HCT116 (cell line): ENCODE measurements around the gene RAMP2. TPM values are rescaled to one million over a fixed set of nuclear protein-coding genes. Genes with fewer than 3 reads are reported as not detected.

Source experiments
- ATAC-seq: fragments of 200-7000 bp; cut with Tn5 transposase; 2 replicates; pipeline ENCODE4 v1.9.1; 2020; ENCODE audit warnings: mild to moderate bottlenecking, moderate library complexity
- BruUV-seq: library from RNA; stranded (reverse); fragments of 400-500 nt; replicated peaks from 2 replicates; lab custom pipeline; 2021; lab: Mats Ljungman, UMichigan
- CTCF ChIA-PET: fragments of 300-600 bp; sonication (Branson Sonifier 250); formaldehyde crosslinking; loops from one replicate; lab custom pipeline; 2021; ENCODE audit warnings: antibody characterized with exemption; lab: Charles Lee
- POLR2A ChIA-PET: fragments of 300-600, 350-600 bp; sonication (Branson Sonifier 250); formaldehyde crosslinking; loops from one replicate; lab custom pipeline; 2021; ENCODE audit warnings: antibody characterized with exemption; lab: Charles Lee
- RAD21 ChIA-PET, 2 experiments: fragments of 300-600 bp; sonication (Branson Sonifier 250); formaldehyde crosslinking; loops; one replicate each; lab custom pipeline; 2023; ENCODE audit warnings: low total read pairs in 2 of 2; ENCODE audit not compliant: uncharacterized antibody in 2 of 2, unreplicated experiment in 2 of 2, low non-redundant PET in 1 of 2; lab: Charles Lee
- DNase-seq: peaks from one replicate; pipeline ENCODE4 v3.0.0-alpha.2; 2010; ENCODE audit warnings: low read depth, low spot score
- H2AFZ ChIP-seq: fragments of 200-600 bp; shearing (Covaris generic), sonication (generic); 2 replicates; pipeline ENCODE4 v1.6.1; 2017; ENCODE audit warnings: low read depth, mixed run types, mixed read lengths, antibody characterized with exemption, low read length; ENCODE audit not compliant: poor library complexity, severe bottlenecking
- H3K27ac ChIP-seq: 2 replicates; pipeline ENCODE4 v1.5.1; 2012; ENCODE audit warnings: low read depth, low read length
- H3K27me3 ChIP-seq: fragments of 200-600 bp; sonication (generic); 2 replicates; pipeline ENCODE4 v1.6.1; 2016; ENCODE audit warnings: mixed run types, low read length, mixed read lengths; ENCODE audit not compliant: insufficient read depth
- H3K36me3 ChIP-seq, 2 experiments: fragments of 200-500 bp in 1 of 2; fragments of 200-600 bp in 1 of 2; sonication (Bioruptor generic) in 1 of 2; sonication (generic) in 1 of 2; 2 replicates each; pipeline versions ENCODE4 v1.5.1 to v1.6.1; 2014 to 2016; ENCODE audit warnings: low read length in 2 of 2, inconsistent platforms in 1 of 2, mixed read lengths in 1 of 2, mixed run types in 1 of 2; ENCODE audit not compliant: insufficient read depth in 2 of 2, control insufficient read depth in 1 of 2
- H3K4me1 ChIP-seq, 2 experiments: fragments of 200-600 bp in 1 of 2; sonication (generic) in 1 of 2; 2 replicates each; pipeline versions ENCODE4 v1.5.1 to v1.6.1; 2012 to 2017; ENCODE audit warnings: low read length in 2 of 2, inconsistent platforms in 1 of 2, mild to moderate bottlenecking in 1 of 2, mixed read lengths in 1 of 2, mixed run types in 1 of 2, moderate library complexity in 1 of 2; ENCODE audit not compliant: insufficient read depth in 2 of 2, control insufficient read depth in 1 of 2
- H3K4me2 ChIP-seq: fragments of 200-600 bp; sonication (generic); 2 replicates; pipeline ENCODE4 v1.6.1; 2017; ENCODE audit warnings: mixed run types, low read length, mixed read lengths
- H3K4me3 ChIP-seq, 2 experiments: fragments of 200-600 bp in 1 of 2; sonication (generic) in 1 of 2; replicated peaks in 1 of 2; 2 replicates each; pipeline ENCODE4 v1.5.1; 2011 to 2016; ENCODE audit warnings: low read length in 2 of 2, control low read depth in 1 of 2, low read depth in 1 of 2, mild to moderate bottlenecking in 1 of 2, mixed read lengths in 1 of 2, mixed run types in 1 of 2
- H3K79me2 ChIP-seq: fragments of 200-600 bp; sonication (generic); 2 replicates; pipeline ENCODE4 v1.6.1; 2017; ENCODE audit warnings: mild to moderate bottlenecking, mixed run types, low read length, moderate library complexity, mixed read lengths; ENCODE audit not compliant: insufficient read depth
- H3K9ac ChIP-seq: fragments of 200-600 bp; sonication (generic); 2 replicates; pipeline ENCODE4 v1.6.1; 2016; ENCODE audit warnings: low read length, mixed read lengths
- H3K9me2 ChIP-seq: fragments of 200-600 bp; sonication (generic), shearing (Covaris generic); 2 replicates; pipeline ENCODE4 v1.6.1; 2017; ENCODE audit warnings: mixed run types, mild to moderate bottlenecking, moderate library complexity; ENCODE audit not compliant: insufficient read depth
- H3K9me3 ChIP-seq, 2 experiments: fragments of 200-500 bp in 1 of 2; fragments of 200-600 bp in 1 of 2; sonication (Bioruptor generic) in 1 of 2; sonication (generic) in 1 of 2; 2 replicates each; pipeline ENCODE4 v1.6.1; 2014 to 2017; ENCODE audit warnings: low read length in 2 of 2, mixed read lengths in 2 of 2, inconsistent platforms in 1 of 2, low read depth in 1 of 2, mild to moderate bottlenecking in 1 of 2, mixed run types in 1 of 2, moderate library complexity in 1 of 2; ENCODE audit not compliant: control insufficient read depth in 1 of 2, insufficient read depth in 1 of 2
- H4K20me1 ChIP-seq: fragments of 200-600 bp; sonication (generic), shearing (Covaris generic); 2 replicates; pipeline ENCODE4 v1.6.1; 2017; ENCODE audit warnings: mixed run types, mild to moderate bottlenecking, moderate library complexity; ENCODE audit not compliant: insufficient read depth
- CBX3 ChIP-seq: IDR thresholded peaks from 2 replicates; pipeline ENCODE4 v1.6.1; 2012; ENCODE audit warnings: low read depth
- CEBPB ChIP-seq: IDR thresholded peaks from 2 replicates; pipeline ENCODE4 v1.6.1; 2012; ENCODE audit warnings: low read depth
- EGR1 ChIP-seq: IDR thresholded peaks from 2 replicates; pipeline ENCODE4 v1.6.1; 2012; ENCODE audit warnings: low read depth
- ELF1 ChIP-seq: IDR thresholded peaks from 2 replicates; pipeline ENCODE4 v1.6.1; 2012; ENCODE audit warnings: low read depth, borderline replicate concordance
- JUND ChIP-seq: IDR thresholded peaks from 2 replicates; pipeline ENCODE4 v1.6.1; 2012
- POLR2A ChIP-seq: IDR thresholded peaks from 2 replicates; pipeline ENCODE4 v1.7.0; 2011; ENCODE audit warnings: borderline replicate concordance; ENCODE audit not compliant: insufficient read depth, insufficient read length; ENCODE audit errors: extremely low read depth
- POLR2AphosphoS5 ChIP-seq: IDR thresholded peaks from 2 replicates; pipeline ENCODE4 v1.6.1; 2011; ENCODE audit warnings: mild to moderate bottlenecking, low read depth, low read length, moderate library complexity
- SIN3A ChIP-seq: IDR thresholded peaks from 2 replicates; pipeline ENCODE4 v1.6.1; 2012; ENCODE audit warnings: low read depth
- SP1 ChIP-seq: IDR thresholded peaks from 2 replicates; pipeline ENCODE4 v1.6.1; 2012; ENCODE audit warnings: low read depth
- SRF ChIP-seq: IDR thresholded peaks from 2 replicates; pipeline ENCODE4 v1.6.1; 2012; ENCODE audit warnings: low read depth
- TCF7L2 ChIP-seq: IDR thresholded peaks from 2 replicates; pipeline ENCODE4 v1.7.0; 2011; ENCODE audit warnings: borderline replicate concordance, inconsistent platforms; ENCODE audit not compliant: insufficient read depth, insufficient read length; ENCODE audit errors: extremely low read depth
- YY1 ChIP-seq: IDR thresholded peaks from 2 replicates; pipeline ENCODE4 v1.6.1; 2011; ENCODE audit warnings: low read length, low read depth, moderate library complexity, mild to moderate bottlenecking; ENCODE audit not compliant: insufficient replicate concordance; ENCODE audit errors: extremely low read depth
- ZFX ChIP-seq: fragments of 450-650 bp; IDR thresholded peaks from 2 replicates; pipeline ENCODE4 v1.6.1; 2017
- intact Hi-C: fragments of 100-400 bp; cut with micrococcal nuclease; formaldehyde crosslinking; loops from 2 replicates; pipeline ENCODE4 v1.10.0; 2022
- total RNA-seq: library from RNA; stranded (reverse); gene quantifications from one replicate; pipeline ENCODE4 v1.2.1, GENCODE V29; 2021; ENCODE audit not compliant: unreplicated experiment
- TF ChIP-seq, protein P1 (sequence below): IDR thresholded peaks from 2 replicates; pipeline ENCODE4 v1.6.1; 2012
- TF ChIP-seq, protein P2 (sequence below): IDR thresholded peaks from 2 replicates; pipeline ENCODE4 v1.6.1; 2012
- TF ChIP-seq, protein P3 (sequence below), 3 experiments: fragments of 200-600 bp in 1 of 3; sonication (generic) in 1 of 3; IDR thresholded peaks in 2 of 3; conservative IDR thresholded peaks in 1 of 3; 2 replicates each; pipeline ENCODE4 v1.5.1; 2012 to 2017; ENCODE audit warnings: low read depth in 2 of 3, low read length in 2 of 3, antibody characterized with exemption in 1 of 3, borderline replicate concordance in 1 of 3, control low read depth in 1 of 3, mild to moderate bottlenecking in 1 of 3, mixed read lengths in 1 of 3, mixed run types in 1 of 3, moderate library complexity in 1 of 3; ENCODE audit not compliant: insufficient read depth in 1 of 3

Gene RAMP2
- total RNA-seq, 1 experiment from 2014 or later: not detected

DNA sequence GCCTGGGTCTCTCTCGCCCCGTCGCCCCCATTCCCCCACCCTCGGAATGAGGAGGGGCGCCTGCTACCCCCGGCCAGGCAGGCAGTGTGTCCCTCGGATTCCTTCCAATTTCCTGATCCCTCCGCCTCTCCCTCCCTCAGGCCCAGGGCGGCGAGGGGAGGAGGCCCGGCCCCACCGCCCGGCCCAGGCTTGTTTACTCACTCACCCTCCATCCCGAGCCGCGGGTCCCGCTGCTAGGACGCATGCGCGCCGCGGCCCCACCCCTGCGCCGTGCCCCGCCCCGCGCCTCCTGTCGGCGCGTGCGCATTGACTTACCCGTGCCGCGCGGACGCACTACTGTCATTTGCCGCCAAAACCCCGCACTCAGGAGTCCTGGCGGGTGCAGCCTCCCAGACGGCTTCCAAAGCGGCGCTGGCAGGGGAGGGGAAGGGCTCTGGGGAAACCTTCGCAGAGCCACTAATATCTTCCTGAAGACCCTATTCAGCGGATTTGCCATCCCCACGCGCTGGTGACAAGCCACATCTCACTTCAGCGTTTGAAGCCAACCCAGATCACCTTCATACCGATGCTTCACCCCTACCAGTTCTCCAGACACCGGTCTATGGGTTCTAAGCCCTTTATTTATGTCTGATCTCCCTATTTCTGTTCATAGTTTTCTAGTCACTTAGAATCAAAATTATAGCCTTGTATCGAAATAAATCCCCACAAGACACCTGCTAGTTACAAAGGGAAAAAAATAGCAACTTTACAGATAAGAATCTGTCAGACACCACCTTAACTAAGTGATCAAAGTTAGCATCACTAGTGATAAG, 16.0 kb upstream of the RAMP2 start, which contains the start of gene EZH1:
Gene EZH1 (minus strand): TSS at position 235 of the 812 bp plus-strand sequence. CDS start 16,099 bp downstream, outside the sequence.
- POLR2A ChIA-PET: no interaction called here
- Histone ChIP-seq H2AFZ (peak within 1 kb of the TSS; percentile 29), H3K9me2 (no peaks in the 10 kb centered on the region), H3K9me3 (no peaks in the 10 kb centered on the region), H3K36me3 (no peaks in the 10 kb centered on the region), H3K79me2 (peaks cover 23% of the 10 kb centered on the region), H3K4me1 (peaks cover 7 to 14% of the 10 kb centered on the region in 2 experiments), H4K20me1 (no peaks in the 10 kb centered on the region), H3K4me3 (peak within 1 kb of the TSS; percentile 73 to 74), H3K9ac (peak within 1 kb of the TSS; percentile 66), H3K4me2 (peak within 1 kb of the TSS; percentile 85), H3K27me3 (no peaks in the 10 kb centered on the region), H3K27ac (peak within 1 kb of the TSS; percentile 69)
- peak; percentile 95 for TF ChIP-seq CBX3
- TF ChIP-seq POLR2A: peak; percentile 56
- TF ChIP-seq ZFX: peak; percentile 61; the same call in 1 of the 2 replicates
- TF ChIP-seq EGR1: no peak
- TF ChIP-seq SP1: no peak
- TF ChIP-seq, protein P1, sequence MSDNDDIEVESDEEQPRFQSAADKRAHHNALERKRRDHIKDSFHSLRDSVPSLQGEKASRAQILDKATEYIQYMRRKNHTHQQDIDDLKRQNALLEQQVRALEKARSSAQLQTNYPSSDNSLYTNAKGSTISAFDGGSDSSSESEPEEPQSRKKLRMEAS: peak; percentile 99
- peak; percentile 51 for TF ChIP-seq POLR2AphosphoS5
- CTCF ChIA-PET: no interaction called here
- ATAC-seq: peak; percentile 92
- intact Hi-C loops: no loop called here
- peak; percentile 76 for DNase-seq
- no TSS peak for BruUV-seq
- RAD21 ChIA-PET: no interaction called here

DNA sequence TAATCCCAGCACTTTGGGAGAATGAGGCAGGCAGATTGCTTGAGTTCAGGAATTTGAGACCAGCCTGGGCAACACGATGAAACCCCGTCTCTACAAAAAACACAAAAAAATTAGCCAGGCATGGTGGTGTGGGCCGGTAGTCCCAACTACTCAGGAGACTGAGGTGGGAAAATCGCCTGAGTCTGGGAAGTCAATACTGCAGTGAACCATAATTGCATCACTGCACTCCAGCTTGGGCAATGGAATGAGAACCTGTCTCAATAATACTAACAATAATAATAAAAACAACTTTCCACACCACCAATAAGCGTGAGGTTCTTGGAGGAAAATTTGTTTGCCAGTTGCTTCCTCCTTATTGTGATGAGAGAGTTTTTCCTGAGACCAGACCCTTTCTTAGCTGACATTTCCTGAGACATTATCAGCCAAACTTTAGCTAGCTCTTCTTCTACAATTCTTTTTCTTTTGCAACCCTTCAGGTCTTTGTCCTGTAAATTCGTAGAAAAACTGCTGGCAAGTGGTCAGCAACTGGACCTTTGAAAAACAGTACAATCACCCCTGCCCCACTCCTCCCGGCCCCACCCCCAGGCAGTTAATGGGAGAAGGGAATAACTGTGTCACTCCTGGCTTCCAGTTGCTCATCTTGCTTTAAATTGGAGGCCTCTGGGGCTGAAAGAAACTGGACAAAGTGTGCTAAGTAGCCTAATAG, 12.7 kb upstream of the RAMP2 start:
- no peak overlapping the region for H3K27ac ChIP-seq
- H3K4me1 ChIP-seq: peaks cover 7 to 14% of the 10 kb centered on the region in 2 experiments
- no peaks in the 10 kb centered on the region for H3K36me3 ChIP-seq
- DNase-seq (no peak), ATAC-seq (no peak)
- no peaks in the 10 kb centered on the region for H3K9me3 ChIP-seq
- H4K20me1 ChIP-seq: no peaks in the 10 kb centered on the region
- H3K4me3 ChIP-seq: no peak overlapping the region
- peaks cover 11% of the 10 kb centered on the region for H3K79me2 ChIP-seq
- no TSS peak for BruUV-seq
- ChIA-PET CTCF (no interaction called here), POLR2A (no interaction called here), RAD21 (no interaction called here)
- no peaks in the 10 kb centered on the region for H3K9me2 ChIP-seq
- no peak overlapping the region for H3K9ac ChIP-seq
- no peak overlapping the region for H3K4me2 ChIP-seq
- H3K27me3 ChIP-seq: no peaks in the 10 kb centered on the region
- intact Hi-C loops: no loop called here
- H2AFZ ChIP-seq: no peak overlapping the region
- TF ChIP-seq SIN3A (no peak), SRF (no peak), ELF1 (no peak), YY1 (no peak), ZFX (no peak), POLR2A (no peak), CBX3 (no peak), SP1 (no peak), TCF7L2 (no peak), POLR2AphosphoS5 (no peak), JUND (no peak), CEBPB (no peak), EGR1 (no peak)
- TF ChIP-seq, protein P2, sequence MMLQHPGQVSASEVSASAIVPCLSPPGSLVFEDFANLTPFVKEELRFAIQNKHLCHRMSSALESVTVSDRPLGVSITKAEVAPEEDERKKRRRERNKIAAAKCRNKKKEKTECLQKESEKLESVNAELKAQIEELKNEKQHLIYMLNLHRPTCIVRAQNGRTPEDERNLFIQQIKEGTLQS: no peak
- TF ChIP-seq, protein P3, sequence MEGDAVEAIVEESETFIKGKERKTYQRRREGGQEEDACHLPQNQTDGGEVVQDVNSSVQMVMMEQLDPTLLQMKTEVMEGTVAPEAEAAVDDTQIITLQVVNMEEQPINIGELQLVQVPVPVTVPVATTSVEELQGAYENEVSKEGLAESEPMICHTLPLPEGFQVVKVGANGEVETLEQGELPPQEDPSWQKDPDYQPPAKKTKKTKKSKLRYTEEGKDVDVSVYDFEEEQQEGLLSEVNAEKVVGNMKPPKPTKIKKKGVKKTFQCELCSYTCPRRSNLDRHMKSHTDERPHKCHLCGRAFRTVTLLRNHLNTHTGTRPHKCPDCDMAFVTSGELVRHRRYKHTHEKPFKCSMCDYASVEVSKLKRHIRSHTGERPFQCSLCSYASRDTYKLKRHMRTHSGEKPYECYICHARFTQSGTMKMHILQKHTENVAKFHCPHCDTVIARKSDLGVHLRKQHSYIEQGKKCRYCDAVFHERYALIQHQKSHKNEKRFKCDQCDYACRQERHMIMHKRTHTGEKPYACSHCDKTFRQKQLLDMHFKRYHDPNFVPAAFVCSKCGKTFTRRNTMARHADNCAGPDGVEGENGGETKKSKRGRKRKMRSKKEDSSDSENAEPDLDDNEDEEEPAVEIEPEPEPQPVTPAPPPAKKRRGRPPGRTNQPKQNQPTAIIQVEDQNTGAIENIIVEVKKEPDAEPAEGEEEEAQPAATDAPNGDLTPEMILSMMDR (IDR thresholded peaks at IDR 0.05 in 2 of 3, conservative IDR thresholded peaks at IDR 0.05 in 1 of 3; ENCODE audit: borderline replicate concordance in 1 of 3, insufficient read depth in 1 of 3, low read depth in 2 of 3, low read length in 2 of 3): no peak
- TF ChIP-seq, protein P1: no peak
